ENCODE data around the gene WDR89. TPM values are rescaled to one million over a fixed set of nuclear protein-coding genes. Genes with fewer than 3 reads are reported as not detected.
"Not testable (repeated sequence)": the region's sequence is repeated elsewhere in the genome, so short reads cannot be mapped to it uniquely, and the experiment has no call there.

The WDR89 gene
- total and polyA plus RNA-seq, 2 experiments from 2014 or later = 21.5 to 31.8 TPM

- not testable (repeated sequence) for H3K4me2 ChIP-seq; DNase-seq (ENCODE audit: low spot score); H2AFZ ChIP-seq; H3K4me1 Mint-ChIP-seq; H3K4me1 ChIP-seq (ENCODE audit: insufficient read depth); H3K27me3 ChIP-seq (ENCODE audit: insufficient read depth); H3K9me3 Mint-ChIP-seq; ATAC-seq; H3K9me2 ChIP-seq (ENCODE audit: insufficient read depth); H3K4me3 ChIP-seq; H3K27ac ChIP-seq (ENCODE audit: low read depth); H3K4me3 Mint-ChIP-seq; H3K27me3 Mint-ChIP-seq (ENCODE audit: insufficient read depth, low read depth, poor library complexity); H3K36me3 ChIP-seq (ENCODE audit: insufficient read depth); H3K27ac Mint-ChIP-seq; H3F3A ChIP-seq (replicated peaks; ENCODE audit: low read depth)
- H3K79me2 ChIP-seq (replicated peaks; ENCODE audit: insufficient read depth) = peaks cover 91% of the 10 kb centered on the region
- H3K36me3 Mint-ChIP-seq (ENCODE audit: low read depth) = peaks cover 18% of the 10 kb centered on the region; the same call in 2 of the 3 replicates
- H4K20me1 ChIP-seq (replicated peaks; ENCODE audit: insufficient read depth) = peaks cover 36% of the 10 kb centered on the region
These were observed 19.7 kb downstream of the WDR89 start for GRCh38 chr14:63621975-63622374.

GRCh38 chr14:63616015-63616414 is 25.7 kb downstream of the WDR89 start:
- peaks cover 3% of the 10 kb centered on the region for H3K27me3 Mint-ChIP-seq (ENCODE audit: insufficient read depth, low read depth, poor library complexity)
- H3K36me3 Mint-ChIP-seq (ENCODE audit: low read depth) = peaks cover 13% of the 10 kb centered on the region; the same call in 1 of the 3 replicates
- peaks cover 98% of the 10 kb centered on the region for H3K79me2 ChIP-seq (replicated peaks; ENCODE audit: insufficient read depth)
- peaks cover 4% of the 10 kb centered on the region for H3K4me1 Mint-ChIP-seq
- H3K27ac ChIP-seq (ENCODE audit: low read depth) = no peak overlapping the region
- no peak for DNase-seq (ENCODE audit: low spot score)
- H3K27me3 ChIP-seq (ENCODE audit: insufficient read depth) = no peaks in the 10 kb centered on the region
- no peaks in the 10 kb centered on the region for H3K9me3 Mint-ChIP-seq
- no peak overlapping the region for H3K4me3 Mint-ChIP-seq
- H2AFZ ChIP-seq = no peak overlapping the region
- H3F3A ChIP-seq (replicated peaks; ENCODE audit: low read depth) = no peaks in the 10 kb centered on the region
- no peak overlapping the region for H3K27ac Mint-ChIP-seq
- no peak overlapping the region for H3K4me3 ChIP-seq
- H4K20me1 ChIP-seq (replicated peaks; ENCODE audit: insufficient read depth) = peaks cover 29% of the 10 kb centered on the region
- no peaks in the 10 kb centered on the region for H3K36me3 ChIP-seq (ENCODE audit: insufficient read depth)
- ATAC-seq = no peak
- H3K4me2 ChIP-seq = no peak overlapping the region
- H3K9me2 ChIP-seq (ENCODE audit: insufficient read depth) = no peaks in the 10 kb centered on the region
- H3K4me1 ChIP-seq (ENCODE audit: insufficient read depth) = no peaks in the 10 kb centered on the region
- TF ChIP-seq EZH2 (IDR thresholded peaks at IDR 0.05; ENCODE audit: low read depth, unreplicated experiment) (no peak), ZNF331 (CRISPR knock-in tag; IDR thresholded peaks at IDR 0.05; ENCODE audit: low read depth) (no peak), ZNF462 (CRISPR knock-in tag; IDR thresholded peaks at IDR 0.05) (no peak), POLR2AphosphoS5 (IDR thresholded peaks at IDR 0.05; ENCODE audit: low read depth) (no peak), JUNB (IDR thresholded peaks at IDR 0.05; ENCODE audit: unreplicated experiment) (no peak), CREB1 (CRISPR knock-in tag; IDR thresholded peaks at IDR 0.05; ENCODE audit: low read depth) (no peak), STAT1 (IDR thresholded peaks at IDR 0.05; ENCODE audit: unreplicated experiment) (no peak), EZH2phosphoT487 (IDR thresholded peaks at IDR 0.05; ENCODE audit: unreplicated experiment) (no peak), REST (IDR thresholded peaks at IDR 0.05; ENCODE audit: unreplicated experiment) (no peak), ZNF114 (CRISPR knock-in tag; IDR thresholded peaks at IDR 0.05) (no peak)
- TF ChIP-seq, protein P1, sequence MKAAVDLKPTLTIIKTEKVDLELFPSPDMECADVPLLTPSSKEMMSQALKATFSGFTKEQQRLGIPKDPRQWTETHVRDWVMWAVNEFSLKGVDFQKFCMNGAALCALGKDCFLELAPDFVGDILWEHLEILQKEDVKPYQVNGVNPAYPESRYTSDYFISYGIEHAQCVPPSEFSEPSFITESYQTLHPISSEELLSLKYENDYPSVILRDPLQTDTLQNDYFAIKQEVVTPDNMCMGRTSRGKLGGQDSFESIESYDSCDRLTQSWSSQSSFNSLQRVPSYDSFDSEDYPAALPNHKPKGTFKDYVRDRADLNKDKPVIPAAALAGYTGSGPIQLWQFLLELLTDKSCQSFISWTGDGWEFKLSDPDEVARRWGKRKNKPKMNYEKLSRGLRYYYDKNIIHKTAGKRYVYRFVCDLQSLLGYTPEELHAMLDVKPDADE (IDR thresholded peaks at IDR 0.05) = no peak

Measured in GM23338 (cell line).